Measurements from ENCODE around the gene NHLRC2.

The NHLRC2 gene

DNA sequence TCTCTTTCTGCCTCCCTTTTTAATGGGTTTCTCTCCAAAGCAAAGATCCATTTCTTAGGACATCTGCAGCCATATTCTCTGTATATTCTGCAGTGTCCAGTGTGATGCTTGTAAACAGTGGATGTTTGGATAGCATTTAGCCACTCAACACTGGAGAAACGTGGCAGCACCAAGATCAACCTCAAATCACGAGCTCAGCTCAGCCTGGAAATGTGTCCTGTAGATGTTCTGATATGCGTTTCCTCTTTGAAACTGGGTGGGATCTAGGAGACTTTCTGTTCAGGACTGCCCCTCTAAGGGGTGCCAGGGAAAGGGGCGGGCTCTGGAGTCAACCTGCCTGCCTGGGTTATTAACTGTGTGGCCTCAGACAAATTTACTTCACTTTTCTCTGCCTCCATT is 91.2 kb downstream of the NHLRC2 start:
- DNase-seq, result no peak

- DNase-seq, result no peak
Observed at GRCh38 chr10:113947184-113948041, 93.0 kb downstream of the NHLRC2 start.

DNA sequence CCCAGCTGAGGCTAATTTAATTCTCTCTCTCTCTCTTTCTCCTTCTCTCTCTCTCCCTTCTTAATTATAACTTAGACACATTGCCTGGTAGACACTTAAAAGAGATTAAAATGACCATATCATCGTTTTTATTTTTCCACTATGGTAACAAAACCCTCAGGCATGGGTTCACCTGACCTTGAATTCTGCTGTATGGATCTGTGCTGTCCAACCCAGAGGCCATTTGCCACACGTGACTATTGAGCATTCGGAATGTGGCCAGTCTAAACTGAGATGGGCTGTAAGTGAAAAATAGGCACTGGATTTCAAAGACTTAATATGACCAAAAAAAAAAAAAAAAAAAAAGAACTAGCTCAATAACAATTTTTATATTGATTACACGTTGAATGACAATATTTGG is 93.6 kb downstream of the NHLRC2 start:
- no peak for DNase-seq

DNA sequence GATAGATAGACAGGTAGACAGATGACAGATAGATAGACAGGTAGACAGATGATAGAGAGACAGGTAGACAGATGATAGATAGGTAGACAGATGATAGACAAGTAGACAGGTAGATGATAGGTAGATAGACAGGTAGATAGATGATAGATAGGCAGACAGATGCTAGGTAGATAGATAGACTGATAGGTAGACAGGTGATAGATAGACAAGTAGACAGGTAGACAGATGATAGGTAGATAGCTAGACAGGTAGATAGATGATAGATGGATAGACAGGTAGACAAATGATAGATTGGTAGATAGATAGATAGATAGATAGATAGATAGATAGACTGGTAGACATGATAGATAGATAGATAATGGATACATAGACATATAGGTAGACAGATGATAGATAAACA is 95.8 kb downstream of the NHLRC2 start:
- DNase-seq, result no peak

GRCh38 chr10:113953505-113954272 is 99.2 kb downstream of the NHLRC2 start:
- DNase-seq, result no peak

GRCh38 chr10:113954409-113954808 is 99.9 kb downstream of the NHLRC2 start:
- no peak for DNase-seq

GRCh38 chr10:113957013-113957412 is 102.6 kb downstream of the NHLRC2 start:
- no peak for DNase-seq

- no peak for DNase-seq
Observed at GRCh38 chr10:113958631-113959382, 104.3 kb downstream of the NHLRC2 start.

GRCh38 chr10:113959383-113959760 is 104.9 kb downstream of the NHLRC2 start:
- DNase-seq, result no peak

- DNase-seq, result no peak
Observed at GRCh38 chr10:113960617-113961181, 106.2 kb downstream of the NHLRC2 start.

DNA sequence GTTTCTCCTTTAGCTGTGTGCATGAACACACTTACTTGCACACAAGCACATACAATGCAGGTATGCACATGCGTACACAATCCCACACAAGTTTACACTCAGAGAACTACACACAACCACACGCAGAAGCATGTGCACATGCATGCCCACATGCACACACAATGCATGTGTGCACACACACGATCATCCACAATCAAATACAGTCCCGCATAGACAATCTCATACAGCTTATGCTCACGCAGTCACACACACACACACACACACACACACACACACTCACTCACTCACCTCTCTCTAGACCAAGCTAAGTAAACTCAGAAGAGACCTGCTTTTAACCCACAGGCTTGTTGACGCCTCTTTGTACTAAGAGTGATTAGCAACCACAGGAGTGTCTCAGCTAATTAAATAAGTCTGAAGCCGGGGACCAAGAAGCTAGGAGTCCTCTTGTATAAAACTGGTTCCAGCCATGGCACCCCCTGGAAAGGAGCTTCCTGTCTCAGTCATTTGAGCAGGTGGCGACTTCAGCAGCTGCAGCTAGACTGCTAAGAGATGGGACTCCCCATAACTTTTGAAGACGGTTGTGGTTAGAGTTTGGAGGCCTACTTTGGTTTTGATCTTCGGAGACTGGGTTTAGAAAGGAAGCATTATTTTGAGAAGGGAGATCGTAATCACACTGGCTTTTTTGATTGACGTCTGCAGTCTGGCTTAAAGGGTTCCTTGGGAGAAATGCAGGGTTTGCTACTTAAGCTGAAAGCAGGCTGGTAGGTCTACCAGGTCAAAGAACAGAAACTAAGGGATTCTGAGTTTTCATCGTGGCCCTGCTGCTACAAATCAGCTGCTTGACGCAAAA is 106.9 kb downstream of the NHLRC2 start:
- no peak for DNase-seq

GRCh38 chr10:113965077-113965476 is 110.6 kb downstream of the NHLRC2 start:
- no peak for DNase-seq

DNA sequence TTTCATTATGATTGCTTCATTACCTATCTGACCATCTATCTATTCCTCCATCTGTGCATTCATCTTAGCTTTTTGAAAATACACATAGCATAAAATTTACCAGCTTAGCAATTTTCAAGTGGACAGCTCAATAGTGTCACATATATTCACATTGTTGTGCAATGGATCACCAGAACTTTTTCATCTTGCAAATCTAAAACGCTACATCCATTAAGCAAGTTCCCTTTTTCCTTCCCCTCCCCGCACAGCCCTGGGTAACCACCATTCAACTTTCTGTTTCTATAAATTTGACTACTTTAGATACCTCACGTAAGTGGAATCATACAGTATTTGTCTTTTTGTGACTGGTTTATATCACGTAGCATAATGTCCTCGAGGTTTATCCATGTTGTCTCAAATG is 111.2 kb downstream of the NHLRC2 start:
- no peak for DNase-seq

All from NCI-H2171 treated with DMSO at 0.1 percent for 48 hours (cell line).